ENCODE measurements around the gene CAPZB.
A peak's percentile ranks its signal among the peaks of the same experiment; 100 is the strongest.
"Not testable (repeated sequence)": the region's sequence is repeated elsewhere in the genome, so short reads cannot be mapped to it uniquely, and the experiment has no call there.

The CAPZB gene

GRCh38 chr1:19311931-19312781, 173.2 kb downstream of the CAPZB start, which contains the start of the genes AKR7A2 and SLC66A1:
Gene AKR7A2 (minus strand): TSS chr1:19312144. CDS start chr1:19312124, 20 bp downstream.
Gene SLC66A1 (plus strand): TSS chr1:19312326. CDS start chr1:19317678, 5,352 bp downstream.
- DNase-seq: peak; percentile 91

GRCh38 chr1:19311503-19311930, 173.8 kb downstream of the CAPZB start:
- DNase-seq: no peak

- DNase-seq: no peak
These were observed 174.4 kb downstream of the CAPZB start for GRCh38 chr1:19310720-19311502.

- no peak for DNase-seq
These were observed 175.3 kb downstream of the CAPZB start for GRCh38 chr1:19310061-19310460.

GRCh38 chr1:19309123-19309813, 176.1 kb downstream of the CAPZB start:
- no peak for DNase-seq

GRCh38 chr1:19308509-19308907, 176.8 kb downstream of the CAPZB start:
- no peak for DNase-seq

- no peak for DNase-seq
These were observed 177.4 kb downstream of the CAPZB start for GRCh38 chr1:19307794-19308508.

GRCh38 chr1:19306941-19307340, 178.4 kb downstream of the CAPZB start:
- no peak for DNase-seq

GRCh38 chr1:19305880-19306279, 179.5 kb downstream of the CAPZB start:
- no peak for DNase-seq

GRCh38 chr1:19304081-19304480, 181.3 kb downstream of the CAPZB start:
- not testable (repeated sequence) for DNase-seq

- DNase-seq: no peak
These were observed 185.1 kb downstream of the CAPZB start for GRCh38 chr1:19300211-19300610.

GRCh38 chr1:19294638-19295037, 190.7 kb downstream of the CAPZB start:
- no peak for DNase-seq

GRCh38 chr1:19289244-19289643, 196.1 kb downstream of the CAPZB start:
- no peak for DNase-seq

Data from right kidney (tissue), 1 donor.